Measurements from ENCODE around the gene PROM1. TPM values are rescaled to one million over a fixed set of nuclear protein-coding genes. Genes with fewer than 3 reads are reported as not detected.
A peak's percentile ranks its signal among the peaks of the same experiment; 100 is the strongest.

The PROM1 gene
- total RNA-seq, 6 experiments from 2014 or later, result 0.86 to 2.2 (median 1.3) TPM

GRCh38 chr4:15964159-15964558 is 119.7 kb downstream of the PROM1 start:
- intact Hi-C loops (cut with DNase I), result no loop called here
- TF ChIP-seq, protein P1, sequence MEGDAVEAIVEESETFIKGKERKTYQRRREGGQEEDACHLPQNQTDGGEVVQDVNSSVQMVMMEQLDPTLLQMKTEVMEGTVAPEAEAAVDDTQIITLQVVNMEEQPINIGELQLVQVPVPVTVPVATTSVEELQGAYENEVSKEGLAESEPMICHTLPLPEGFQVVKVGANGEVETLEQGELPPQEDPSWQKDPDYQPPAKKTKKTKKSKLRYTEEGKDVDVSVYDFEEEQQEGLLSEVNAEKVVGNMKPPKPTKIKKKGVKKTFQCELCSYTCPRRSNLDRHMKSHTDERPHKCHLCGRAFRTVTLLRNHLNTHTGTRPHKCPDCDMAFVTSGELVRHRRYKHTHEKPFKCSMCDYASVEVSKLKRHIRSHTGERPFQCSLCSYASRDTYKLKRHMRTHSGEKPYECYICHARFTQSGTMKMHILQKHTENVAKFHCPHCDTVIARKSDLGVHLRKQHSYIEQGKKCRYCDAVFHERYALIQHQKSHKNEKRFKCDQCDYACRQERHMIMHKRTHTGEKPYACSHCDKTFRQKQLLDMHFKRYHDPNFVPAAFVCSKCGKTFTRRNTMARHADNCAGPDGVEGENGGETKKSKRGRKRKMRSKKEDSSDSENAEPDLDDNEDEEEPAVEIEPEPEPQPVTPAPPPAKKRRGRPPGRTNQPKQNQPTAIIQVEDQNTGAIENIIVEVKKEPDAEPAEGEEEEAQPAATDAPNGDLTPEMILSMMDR (IDR thresholded peaks at IDR 0.05), result no peak
- TF ChIP-seq POLR2A (IDR thresholded peaks at IDR 0.05), result no peak
- Histone ChIP-seq H3K36me3 (no peaks in the 10 kb centered on the region), H3K4me1 (no peaks in the 10 kb centered on the region), H3K27me3 (no peaks in the 10 kb centered on the region), H3K9me3 (no peaks in the 10 kb centered on the region), H3K27ac (no peak overlapping the region), H3K4me3 (no peak overlapping the region)
- ATAC-seq, result no peak
- 74% methylated on average over 5 of the region's 5 CpGs for WGBS (ENCODE audit: insufficient coverage, low coverage, low lambda C conversion rate, missing lambda C conversion rate)
- DNase-seq, result no peak

- H3K36me3 ChIP-seq, result no peaks in the 10 kb centered on the region
- H3K4me1 ChIP-seq, result no peaks in the 10 kb centered on the region
- DNase-seq (no peak), ATAC-seq (peak in 2 of 4 donors; percentile 10 to 34)
- H3K9me3 ChIP-seq, result no peaks in the 10 kb centered on the region
- TF ChIP-seq, protein P1 (IDR thresholded peaks at IDR 0.05), result no peak
- no peak for TF ChIP-seq POLR2A (IDR thresholded peaks at IDR 0.05)
- intact Hi-C loops (cut with DNase I), result no loop called here
- H3K27ac ChIP-seq, result no peak overlapping the region
- WGBS (ENCODE audit: insufficient coverage, low coverage, low lambda C conversion rate, missing lambda C conversion rate), result 46% methylated on average over 3 of the region's 4 CpGs
- H3K4me3 ChIP-seq, result no peak overlapping the region
- H3K27me3 ChIP-seq, result no peaks in the 10 kb centered on the region
These were observed 120.2 kb downstream of the PROM1 start for GRCh38 chr4:15963576-15963975.

DNA sequence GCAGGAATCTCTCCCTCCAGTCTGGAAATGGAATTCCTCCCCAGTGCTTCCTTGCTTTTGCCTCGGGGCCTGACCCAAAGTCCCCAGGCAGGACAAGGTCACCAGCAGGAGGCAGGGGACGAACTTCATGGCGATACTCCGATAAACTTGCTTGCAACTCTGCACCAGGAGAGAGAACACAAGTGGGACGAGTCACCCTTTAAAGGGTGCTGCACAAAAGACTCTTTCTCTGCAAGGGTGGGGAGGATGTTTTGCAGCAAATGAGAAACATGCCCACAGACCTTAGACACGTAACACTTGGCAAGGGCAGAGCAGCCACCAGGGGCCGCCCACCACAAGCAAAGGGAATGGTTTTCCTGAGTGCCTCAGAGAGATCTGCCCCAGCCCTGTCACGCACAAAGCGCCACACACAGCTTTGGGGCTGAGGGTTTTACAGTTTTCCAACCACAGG is 120.8 kb downstream of the PROM1 start, which contains the start of gene FGFBP2:
TSS of gene FGFBP2 (minus strand) at position 175 of the 451 bp plus-strand sequence. CDS start at position 129, 46 bp downstream.
- no peaks in the 10 kb centered on the region for H3K9me3 ChIP-seq
- no peak within 1 kb of the TSS for H3K27ac ChIP-seq
- H3K36me3 ChIP-seq, result no peaks in the 10 kb centered on the region
- ATAC-seq (peak; percentile 47 to 76 (median 54)), DNase-seq (peak in 1 of 3 donors; percentile 31)
- H3K4me1 ChIP-seq, result no peaks in the 10 kb centered on the region
- WGBS (ENCODE audit: insufficient coverage, low coverage, low lambda C conversion rate, missing lambda C conversion rate), result 10% methylated on average over 2 of the region's 9 CpGs
- TF ChIP-seq, protein P1 (IDR thresholded peaks at IDR 0.05), result peak in 3 of 4 donors; percentile 12 to 30 (median 25)
- TF ChIP-seq POLR2A (IDR thresholded peaks at IDR 0.05), result no peak
- H3K27me3 ChIP-seq, result no peaks in the 10 kb centered on the region
- H3K4me3 ChIP-seq, result no peak within 1 kb of the TSS
- intact Hi-C loops (cut with DNase I), result no loop called here

- Histone ChIP-seq H3K36me3 (no peaks in the 10 kb centered on the region), H3K4me1 (no peaks in the 10 kb centered on the region), H3K27ac (no peak overlapping the region), H3K9me3 (no peaks in the 10 kb centered on the region), H3K27me3 (no peaks in the 10 kb centered on the region), H3K4me3 (no peak overlapping the region)
- no peak for TF ChIP-seq POLR2A (IDR thresholded peaks at IDR 0.05)
- TF ChIP-seq, protein P1 (IDR thresholded peaks at IDR 0.05), result no peak
- intact Hi-C loops (cut with DNase I), result no loop called here
- WGBS (ENCODE audit: insufficient coverage, low coverage, low lambda C conversion rate, missing lambda C conversion rate), result 66% methylated on average over 13 of the region's 16 CpGs
- ATAC-seq (no peak), DNase-seq (no peak)
These were observed 121.9 kb downstream of the PROM1 start for GRCh38 chr4:15961781-15962510.
